Measurements from ENCODE around the gene AARS1.
"Not testable (repeated sequence)": the region's sequence is repeated elsewhere in the genome, so short reads cannot be mapped to it uniquely, and the experiment has no call there.

The AARS1 gene

DNA sequence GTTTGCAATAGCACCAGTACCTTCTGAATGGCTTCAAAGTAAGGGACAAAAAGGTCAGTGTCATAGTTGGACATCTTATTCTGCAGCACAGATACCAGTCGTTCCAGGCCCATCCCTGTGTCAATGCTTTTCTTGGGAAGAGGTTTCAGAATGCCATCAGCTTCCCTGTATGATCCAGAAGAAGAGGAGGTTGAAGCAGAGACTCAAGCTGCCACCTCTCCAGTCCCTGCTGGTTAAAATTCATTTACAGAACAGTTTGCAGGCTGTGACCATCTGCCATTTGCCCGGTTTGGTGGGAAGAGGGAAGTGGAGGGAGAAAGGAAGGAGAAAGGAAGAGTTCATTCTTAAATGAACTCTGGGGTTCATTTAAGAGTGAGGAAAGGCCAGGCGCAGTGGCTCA lies 19.1 kb downstream of the AARS1 start:
- no peak for DNase-seq

DNA sequence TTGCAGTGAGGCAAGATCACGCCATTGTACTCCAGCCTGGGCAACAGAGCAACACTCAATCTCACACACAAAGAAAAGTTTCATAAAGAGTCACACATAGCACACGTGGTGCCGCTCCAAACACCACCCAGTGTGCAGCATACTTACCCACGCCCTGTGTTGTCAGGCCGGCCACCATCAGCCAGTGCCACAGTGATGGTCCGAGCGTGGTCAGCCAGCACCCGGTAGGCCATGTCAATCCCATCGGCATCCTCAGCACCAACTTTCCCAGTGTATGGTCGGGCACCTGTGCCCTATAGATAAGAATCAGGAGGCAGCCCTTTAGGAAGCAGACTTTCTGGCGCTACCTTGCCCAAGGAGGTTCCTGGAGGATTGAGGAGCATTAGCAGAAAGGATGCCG lies 19.8 kb downstream of the AARS1 start:
- DNase-seq, result no peak

DNA sequence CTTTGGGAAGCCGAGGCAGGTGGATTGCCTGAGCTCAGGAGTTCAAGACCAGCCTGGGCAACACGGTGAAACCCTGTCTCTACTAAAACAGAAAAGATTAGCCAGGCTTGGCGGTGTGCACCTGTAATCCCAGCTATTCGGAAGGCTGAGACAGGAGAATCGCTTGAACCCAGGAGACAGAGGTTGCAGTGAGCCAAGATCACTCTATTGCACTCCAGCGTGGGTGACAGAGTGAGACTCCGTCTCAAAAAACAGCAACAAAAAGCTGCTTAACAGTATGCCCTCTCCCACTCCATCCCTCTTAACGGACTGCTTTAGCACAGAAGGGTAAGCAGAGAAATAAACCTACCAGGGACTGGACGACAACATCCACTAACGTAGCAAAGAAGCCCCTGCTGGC lies 21.4 kb downstream of the AARS1 start:
- not testable (repeated sequence) for DNase-seq

DNA sequence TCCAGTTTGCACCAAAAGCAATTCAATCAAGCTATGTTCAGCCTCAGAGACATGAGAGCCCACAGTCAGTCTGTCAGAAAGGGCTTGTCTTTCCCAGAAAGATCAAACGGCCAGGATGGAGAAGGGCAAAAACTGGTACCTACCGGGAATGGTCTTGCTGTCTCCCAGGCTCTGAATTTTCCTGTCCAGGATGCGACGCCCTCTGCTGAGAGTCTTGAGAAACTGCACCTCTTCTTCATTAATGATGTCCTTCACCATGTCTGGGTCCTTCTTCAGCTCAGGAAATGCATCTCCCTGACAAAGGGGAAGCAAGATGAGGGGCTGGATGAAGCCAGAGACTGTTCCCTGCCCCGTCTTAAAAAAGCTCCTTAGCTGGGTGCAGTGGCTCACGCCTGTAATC lies 21.8 kb downstream of the AARS1 start:
- peak; percentile 48 to 74 (median 60) for DNase-seq

DNA sequence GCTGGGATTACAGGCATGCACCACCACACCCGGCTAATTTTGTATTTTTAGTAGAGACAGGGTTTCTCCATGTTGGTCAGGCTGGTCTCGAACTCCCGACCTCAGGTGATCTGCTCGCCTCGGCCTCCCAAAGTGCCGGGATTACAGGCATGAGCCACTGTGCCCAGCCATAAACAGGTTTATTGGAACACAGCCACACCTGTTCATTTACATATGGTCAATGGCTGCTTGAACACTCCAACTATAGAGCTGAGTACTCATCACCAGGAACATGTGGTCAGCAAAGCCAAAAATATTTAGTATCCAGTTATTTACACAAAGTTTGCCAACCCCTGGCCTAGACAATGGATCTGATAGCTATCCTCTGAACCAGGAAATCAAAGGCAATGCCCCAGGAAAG lies 29.4 kb downstream of the AARS1 start:
- not testable (repeated sequence) for DNase-seq

DNA sequence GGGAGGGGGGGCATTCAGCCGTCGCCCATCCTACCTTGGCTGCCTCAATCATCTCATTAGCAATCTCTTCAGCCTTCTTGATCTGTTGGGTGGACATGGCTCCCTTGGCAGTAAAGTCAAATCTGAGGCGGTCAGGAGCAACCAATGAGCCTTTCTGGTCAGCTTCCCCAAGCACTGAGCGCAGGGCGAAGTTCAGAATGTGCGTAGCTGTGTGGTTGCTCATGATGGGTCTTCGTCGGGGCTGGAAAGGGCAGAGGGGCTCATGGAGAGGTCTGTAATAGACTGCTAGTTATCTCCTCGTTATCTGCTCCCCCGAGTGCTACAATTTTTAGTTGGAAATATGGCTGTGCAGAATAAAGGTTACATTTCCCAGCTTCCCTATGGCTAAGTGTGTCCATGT lies 30.4 kb downstream of the AARS1 start:
- DNase-seq, result no peak

DNA sequence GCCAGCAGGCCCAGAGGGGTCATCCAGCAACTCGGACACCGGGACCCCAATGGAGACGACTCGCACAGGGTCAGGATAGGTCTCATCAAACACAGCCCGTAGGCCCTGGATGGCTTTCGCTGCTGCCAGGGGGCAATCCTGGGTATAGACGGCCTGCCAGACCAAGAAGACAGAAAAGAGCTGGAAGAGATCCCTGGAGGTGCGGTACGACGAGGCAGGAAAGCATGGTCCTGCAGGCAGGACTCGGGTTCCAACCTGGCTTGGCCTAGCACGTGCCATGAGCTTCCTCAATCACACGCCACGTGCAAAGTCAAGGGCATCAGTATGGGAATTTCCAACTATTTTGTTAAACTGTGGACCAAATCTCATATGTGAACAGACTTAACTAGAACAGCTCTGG lies 31.2 kb downstream of the AARS1 start:
- no peak for DNase-seq

DNA sequence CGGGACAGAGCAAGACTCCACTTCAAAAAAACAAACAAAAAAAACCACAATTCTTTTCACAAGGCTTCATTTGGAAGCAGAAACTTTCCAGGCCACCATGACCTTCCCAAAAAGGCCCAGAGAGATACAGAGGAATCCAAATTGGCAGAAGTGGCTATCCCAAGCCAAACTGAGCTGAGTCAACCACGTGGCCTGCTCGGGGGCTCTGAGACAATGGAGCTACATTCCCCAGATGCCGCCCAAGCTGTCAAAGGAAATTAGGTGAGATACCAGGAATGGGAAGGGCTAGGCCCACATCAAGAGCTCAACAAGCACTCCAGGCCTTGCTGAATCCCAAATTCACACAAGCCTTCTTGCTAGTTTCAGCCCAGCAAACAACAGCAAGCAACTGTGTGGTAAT lies 31.9 kb downstream of the AARS1 start:
- no peak for DNase-seq

DNA sequence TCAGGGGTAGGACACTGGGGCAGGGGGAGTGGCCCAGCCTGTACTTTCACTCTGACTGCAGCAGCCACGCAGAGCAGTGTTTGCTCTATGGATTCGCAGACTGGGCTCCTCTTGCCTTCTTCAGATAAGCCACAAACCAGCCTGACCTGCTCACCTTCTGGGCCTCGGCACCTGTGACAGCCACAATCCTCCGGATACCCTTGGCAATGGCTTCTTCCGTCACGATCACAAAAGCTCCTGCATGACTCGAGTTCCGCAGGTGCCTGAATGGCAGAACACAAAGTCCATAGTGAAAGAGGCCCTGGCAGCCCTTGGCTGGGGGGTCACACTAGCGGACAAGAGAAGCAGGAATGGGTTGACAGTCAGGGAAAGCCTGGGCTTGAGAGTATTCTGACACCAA lies 33.7 kb downstream of the AARS1 start:
- DNase-seq, result no peak

DNA sequence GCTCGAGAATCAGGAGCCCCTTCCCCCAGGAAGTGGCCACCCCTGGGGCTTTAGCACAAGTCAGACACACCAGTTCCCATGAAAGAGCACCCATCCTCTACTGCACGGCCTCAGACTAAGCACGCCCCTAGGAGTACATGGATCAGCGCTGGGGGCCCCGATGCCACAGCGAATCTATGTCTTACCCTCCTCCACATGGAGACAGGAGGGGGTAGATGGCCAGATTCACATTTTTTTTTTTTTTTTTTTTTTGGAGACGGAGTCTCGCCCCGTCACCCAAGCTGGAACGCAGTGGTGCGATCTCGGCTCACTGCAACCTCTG lies 34.4 kb downstream of the AARS1 start:
- no peak for DNase-seq

DNA sequence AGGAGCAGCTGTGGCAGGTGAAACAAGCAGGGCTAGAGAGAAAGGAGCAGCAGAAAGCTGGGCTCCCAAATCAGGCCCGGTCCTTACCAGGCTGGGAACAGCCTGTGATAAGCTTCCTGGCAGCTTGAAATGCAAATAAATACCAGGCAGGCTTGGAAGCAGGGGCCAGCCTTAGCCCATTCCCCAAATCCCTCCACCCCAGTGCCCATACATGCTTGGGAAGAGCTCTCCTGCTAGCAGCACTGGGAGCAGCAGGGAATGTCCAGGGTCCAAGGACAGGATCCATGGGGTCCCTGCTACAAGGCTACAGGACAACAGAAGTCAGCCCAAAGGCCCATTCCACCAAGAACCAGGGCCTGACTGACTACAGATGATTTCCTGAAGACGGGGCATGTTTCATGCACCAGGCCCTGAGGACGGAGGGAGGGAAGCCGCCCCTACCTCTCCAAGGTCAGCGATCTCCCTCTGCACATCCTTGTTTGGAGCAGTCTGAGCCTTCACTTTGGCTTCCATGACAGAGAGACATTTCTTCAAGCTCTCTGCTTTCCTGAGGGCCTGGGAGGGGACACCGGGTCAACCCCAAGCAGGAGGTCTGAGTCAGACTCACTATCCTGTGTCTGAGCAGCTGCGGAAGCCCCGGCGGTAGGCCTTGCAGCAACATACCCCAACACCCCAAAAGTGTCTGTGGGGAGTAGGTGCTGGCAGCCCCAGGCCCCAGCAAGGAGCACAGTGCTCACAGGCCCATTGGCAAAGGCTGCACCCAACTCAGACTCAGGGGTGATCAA lies 34.9 kb downstream of the AARS1 start:
- no peak for DNase-seq

DNA sequence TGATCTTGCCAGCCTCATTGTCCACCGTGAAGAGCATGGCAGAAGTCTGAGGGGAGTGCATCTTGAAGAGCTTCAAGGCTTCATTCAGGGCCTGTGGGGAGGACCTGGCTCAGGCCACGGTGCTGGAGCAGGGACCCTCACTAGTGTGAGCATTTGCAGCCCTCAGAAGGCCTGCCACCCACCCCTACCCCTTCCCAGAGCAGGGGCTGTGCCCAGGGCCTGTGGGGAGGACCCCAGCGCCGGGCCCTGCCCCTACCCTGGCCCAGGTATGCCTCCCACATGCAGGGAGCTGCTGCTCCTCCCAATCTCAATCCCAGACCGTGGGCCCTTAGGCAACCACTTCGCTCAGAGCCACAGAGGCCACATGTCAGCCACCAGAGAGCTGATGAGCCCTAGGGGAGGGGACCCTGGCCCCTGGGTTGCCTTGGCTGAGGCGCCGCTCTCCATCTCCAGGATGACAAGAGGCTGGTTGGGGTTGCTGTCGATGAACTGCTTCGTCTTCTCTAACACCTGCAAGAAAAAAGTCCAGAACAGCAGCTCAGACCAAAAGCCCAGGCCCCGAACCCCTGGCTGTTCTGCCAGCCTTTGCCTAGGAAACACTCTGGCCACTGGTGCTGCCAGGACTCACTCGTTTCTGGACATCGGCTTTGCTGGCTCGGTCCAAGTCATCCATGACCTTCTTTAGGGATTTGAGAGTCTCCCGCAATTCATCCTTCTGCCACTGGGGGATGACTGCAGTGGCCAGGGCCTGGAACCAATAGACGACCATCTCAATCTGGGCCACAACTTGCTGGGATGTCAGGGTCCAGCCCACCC lies 35.8 kb downstream of the AARS1 start:
- DNase-seq, result peak; percentile 50 to 67 (median 50)

DNA sequence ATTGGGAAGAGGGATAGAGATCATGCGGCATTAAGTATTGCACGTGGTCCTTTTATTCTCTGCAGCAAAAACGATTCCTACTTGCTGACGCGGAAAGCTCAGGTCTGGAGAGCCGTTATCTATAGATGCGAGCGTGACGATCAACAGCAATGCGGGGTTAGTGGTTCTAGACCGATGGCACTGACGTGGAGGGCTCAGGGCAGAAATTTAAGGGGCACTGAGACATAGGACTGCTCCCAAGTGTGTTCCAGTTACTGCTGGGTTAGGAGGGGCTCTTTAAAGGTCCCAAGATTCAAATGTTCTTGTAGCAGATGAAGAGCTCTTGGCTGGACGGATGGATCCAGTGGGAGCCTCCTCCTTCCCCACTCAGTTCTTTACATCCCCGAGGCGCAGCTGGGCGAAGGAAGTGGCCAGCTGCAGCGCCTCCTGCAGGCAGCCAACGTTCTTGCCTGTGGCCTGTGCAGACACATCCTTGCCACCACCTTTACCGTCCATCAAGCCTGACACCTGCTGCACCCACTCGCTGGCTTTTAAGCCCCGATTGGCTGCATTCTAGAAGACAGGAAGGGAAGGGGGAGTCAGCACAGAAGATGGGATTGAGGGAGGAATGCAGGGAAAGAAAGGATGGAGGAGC lies 36.8 kb downstream of the AARS1 start:
- DNase-seq, result peak in 1 of 4 experiments; percentile 46

DNA sequence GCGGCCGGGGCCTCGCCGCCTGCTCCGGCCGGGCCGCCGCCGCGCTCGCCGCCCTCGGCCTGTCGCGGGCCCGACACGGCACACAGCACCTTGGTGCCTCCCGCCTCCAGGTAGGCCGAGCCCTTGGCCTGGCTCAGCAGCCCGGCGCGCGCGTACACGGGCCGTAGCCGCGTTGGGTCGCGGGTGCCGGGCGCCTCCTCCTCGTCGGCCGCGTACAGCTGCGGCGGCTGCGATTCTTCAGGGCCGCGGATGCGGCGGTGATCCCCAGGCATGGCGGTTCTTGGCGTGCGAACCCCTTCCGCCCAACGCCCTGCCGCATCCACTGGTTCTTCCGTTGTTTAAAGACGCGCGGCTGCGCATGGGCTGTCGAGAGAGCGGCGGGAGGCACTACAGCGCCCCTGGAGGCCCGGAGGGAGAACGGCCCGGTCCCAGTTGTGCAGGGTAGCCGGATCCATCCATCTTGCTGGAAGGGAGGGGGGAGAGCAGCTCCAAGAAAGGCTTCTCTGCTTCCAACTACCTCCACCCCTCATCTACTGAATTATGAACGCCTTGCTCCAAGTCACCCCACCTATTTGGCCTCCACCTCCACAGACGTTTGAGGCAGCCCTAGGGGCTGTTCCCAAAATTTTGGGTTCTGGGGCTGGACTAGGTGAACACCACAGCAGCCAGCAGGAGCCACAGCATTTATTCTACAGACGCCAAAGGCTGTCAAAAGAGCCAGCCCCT lies 37.5 kb downstream of the AARS1 start, which contains the start of gene EXOSC6:
EXOSC6 (minus strand) TSS at position 312 of the 726 bp plus-strand sequence; CDS start at position 272, 40 bp downstream.
- peak; percentile 96 to 98 (median 97) for DNase-seq

DNA sequence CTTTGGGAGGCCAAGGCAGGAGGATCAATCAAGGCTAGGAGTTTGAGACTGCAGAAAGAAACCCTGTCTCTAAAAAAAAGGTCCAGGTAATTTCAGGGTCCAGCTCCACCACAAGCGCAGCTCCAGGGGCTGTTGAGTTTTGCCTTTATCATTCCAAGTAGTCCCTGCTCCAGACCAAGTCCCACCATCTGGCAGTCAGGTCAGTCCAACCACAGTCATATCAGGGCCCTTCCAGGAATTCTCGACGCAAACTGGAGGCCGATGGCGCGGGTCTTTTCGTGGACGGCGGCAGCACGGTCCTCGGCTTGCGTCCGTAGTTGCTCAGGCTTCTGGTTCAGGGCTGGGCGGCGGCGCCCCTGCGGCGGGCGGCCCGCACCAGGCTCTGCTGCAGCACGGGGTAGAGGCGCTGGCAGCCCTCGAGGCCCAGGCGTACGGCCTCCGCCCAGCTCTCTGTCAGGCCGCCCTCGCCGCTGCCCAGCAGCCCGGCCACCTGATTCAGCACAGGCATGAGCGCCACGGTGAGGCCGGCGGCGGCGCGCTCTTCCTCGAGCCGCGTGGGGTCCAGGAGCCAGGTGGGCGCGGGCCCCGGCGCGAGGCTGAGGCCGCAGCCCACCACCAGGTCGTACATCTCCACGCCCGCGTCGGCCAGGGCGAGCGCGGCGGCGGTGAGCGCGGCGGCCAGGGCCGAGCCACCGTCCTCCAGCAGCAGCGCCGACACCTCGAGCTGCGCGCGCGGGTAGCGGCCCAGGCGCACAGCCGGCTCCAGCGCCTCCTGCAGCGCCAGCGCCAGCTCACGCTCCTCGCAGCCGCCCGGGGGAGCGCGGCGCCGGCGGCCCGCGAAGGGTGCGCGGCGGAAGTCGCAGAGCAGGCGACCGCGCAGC lies 38.3 kb downstream of the AARS1 start:
- peak; percentile 43 to 78 (median 60) for DNase-seq

DNA sequence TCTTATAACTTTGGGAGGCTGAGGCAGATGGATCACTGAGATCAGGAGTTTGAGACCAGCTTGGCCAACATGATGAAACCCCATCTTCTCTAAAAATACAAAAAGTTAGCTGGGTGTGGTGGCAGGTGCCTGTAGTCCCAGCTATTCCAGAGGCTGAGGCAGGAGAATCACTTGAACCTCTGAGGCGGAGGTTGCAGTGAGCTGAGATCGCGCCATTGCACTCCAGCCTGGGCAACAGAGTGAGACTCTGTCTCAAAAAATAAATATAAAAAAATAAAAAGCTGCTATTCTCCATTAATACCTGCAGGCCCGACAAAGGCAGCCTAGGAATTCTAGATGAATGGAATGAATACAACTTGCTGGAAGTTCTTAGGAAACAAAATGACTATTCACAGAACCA lies 39.6 kb downstream of the AARS1 start:
- DNase-seq, result not testable (repeated sequence)

DNA sequence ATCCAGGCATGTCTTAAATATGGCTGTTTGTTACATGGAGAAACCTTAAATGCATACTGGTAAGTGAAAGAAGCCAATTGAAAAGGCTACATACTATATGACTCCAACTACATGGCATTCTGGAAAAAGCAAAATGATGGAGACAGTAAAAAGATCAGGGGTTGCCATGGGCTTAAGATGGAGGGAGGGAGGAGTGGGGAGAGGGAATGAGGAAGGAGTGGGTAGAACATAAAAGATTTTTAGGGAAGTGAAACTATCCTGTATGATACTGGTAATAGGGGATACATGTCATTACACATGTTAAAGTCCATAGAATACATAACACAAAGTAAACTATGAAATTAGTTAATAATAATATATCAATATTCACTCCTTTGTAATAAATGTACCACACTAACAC lies 50.5 kb downstream of the AARS1 start:
- DNase-seq, result peak in 3 of 4 experiments; percentile 38 to 54 (median 47)

DNA sequence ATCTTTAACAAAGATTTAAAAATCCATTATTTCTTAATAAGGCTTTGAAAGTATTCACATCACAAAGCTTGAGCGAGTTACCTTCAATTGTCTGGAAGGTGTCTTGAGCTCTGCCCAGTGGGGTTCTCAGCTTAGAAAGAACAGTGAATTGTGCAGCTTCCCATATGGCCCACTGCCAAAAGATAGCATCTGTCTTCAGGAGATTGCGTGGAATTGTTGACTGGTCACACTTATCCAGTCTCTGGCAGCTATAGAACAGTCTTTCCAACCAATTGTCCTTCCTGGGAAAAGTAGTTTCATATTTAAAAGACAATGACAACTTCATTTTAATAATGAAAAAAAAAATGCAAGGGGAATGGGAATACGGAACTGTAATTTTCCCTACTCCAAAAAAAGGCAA lies 57.5 kb downstream of the AARS1 start:
- not testable (repeated sequence) for DNase-seq

DNA sequence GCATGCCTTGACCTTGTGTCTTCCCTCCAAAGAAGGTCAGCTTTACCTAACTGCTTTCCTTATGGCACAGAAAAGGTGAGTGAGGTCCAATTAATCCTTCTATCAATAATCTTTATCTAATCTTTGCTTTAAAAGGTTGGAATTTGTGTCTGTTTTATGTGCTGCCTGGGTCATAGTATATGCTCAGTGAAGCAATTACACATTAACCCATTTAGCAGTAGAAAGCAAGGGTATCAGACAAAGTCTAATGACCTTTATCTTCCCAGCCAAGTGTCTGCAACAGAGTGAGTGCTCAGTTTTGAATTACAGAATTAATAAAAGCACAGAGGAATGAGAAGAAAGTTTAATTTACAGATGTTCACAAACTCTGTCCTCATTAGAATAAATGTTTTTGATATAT lies 63.3 kb downstream of the AARS1 start:
- DNase-seq, result not testable (repeated sequence)

DNA sequence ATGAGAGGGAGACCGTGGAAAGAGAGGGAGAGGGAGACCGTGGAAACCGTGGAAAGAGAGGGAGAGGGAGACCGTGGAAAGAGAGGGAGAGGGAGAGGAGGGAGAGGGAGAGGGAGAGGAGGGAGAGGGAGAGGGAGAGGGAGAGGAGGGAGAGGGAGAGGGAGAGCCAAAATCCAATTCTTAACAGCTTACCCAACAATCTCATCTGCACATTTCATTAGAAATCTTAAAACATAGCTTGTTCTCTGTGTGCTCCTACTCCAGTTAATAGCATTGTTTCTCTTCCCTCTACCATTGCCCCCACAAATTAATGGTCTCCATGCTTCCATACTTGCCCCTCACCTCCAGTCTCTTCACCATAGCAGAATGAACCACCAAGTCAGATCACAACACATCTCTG lies 63.9 kb downstream of the AARS1 start:
- DNase-seq, result not testable (repeated sequence)

DNA sequence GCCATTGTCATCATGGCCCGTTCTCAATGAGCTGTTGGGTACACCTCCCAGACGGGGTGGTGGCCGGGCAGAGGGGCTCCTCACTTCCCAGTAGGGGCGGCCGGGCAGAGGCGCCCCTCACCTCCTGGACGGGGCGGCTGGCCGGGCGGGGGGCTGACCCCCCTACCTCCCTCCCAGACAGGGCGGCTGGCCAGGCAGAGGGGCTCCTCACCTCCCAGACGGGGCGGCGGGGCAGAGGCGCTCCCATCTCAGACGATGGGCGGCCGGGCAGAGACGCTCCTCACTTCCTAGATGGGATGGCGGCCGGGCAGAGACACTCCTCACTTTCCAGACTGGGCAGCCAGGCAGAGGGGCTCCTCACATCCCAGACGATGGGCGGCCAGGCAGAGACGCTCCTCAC lies 64.7 kb downstream of the AARS1 start:
- DNase-seq, result not testable (repeated sequence)
